HEK293 (cell line): ENCODE results near the gene IGF1R.

Source experiments
- CTCF ChIA-PET: fragments of 350-600 bp; formaldehyde crosslinking; extraction: SDS; loops from one replicate; lab custom pipeline; 2021; ENCODE audit warnings: antibody characterized with exemption; lab: Yijun Ruan, JAX
- POLR2A ChIA-PET: fragments of 300-600 bp; formaldehyde crosslinking; extraction: SDS; loops from one replicate; lab custom pipeline; 2020; ENCODE audit warnings: antibody characterized with exemption, inconsistent platforms; lab: Yijun Ruan, JAX
- H3K27ac ChIP-seq: fragments of 200-500 bp; sonication (Bioruptor generic); 2 replicates; pipeline ENCODE4 v1.5.1; 2014; ENCODE audit warnings: low read depth, low read length, control low read depth, inconsistent platforms; ENCODE audit errors: extremely low read depth
- H3K36me3 ChIP-seq, 2 experiments: fragments of 200-500 bp in 1 of 2; sonication (Bioruptor generic) in 1 of 2; 1 replicate in 1 of 2; 2 replicates in 1 of 2; pipeline ENCODE4 v1.5.1; 2014 to 2017; ENCODE audit warnings: inconsistent platforms in 2 of 2, low read length in 2 of 2; ENCODE audit not compliant: control insufficient read depth in 2 of 2, insufficient read depth in 1 of 2
- H3K4me1 ChIP-seq: fragments of 200-500 bp; sonication (Bioruptor generic); 2 replicates; pipeline ENCODE4 v1.5.1; 2014; ENCODE audit warnings: mild to moderate bottlenecking, low read length, inconsistent platforms; ENCODE audit not compliant: control insufficient read depth, insufficient read depth
- H3K4me3 ChIP-seq: 2 replicates; pipeline ENCODE4 v1.5.1; 2011; ENCODE audit warnings: low read depth, mild to moderate bottlenecking, control low read depth, low read length, moderate library complexity
- H3K9me3 ChIP-seq: fragments of 200-500 bp; sonication (Bioruptor generic); 2 replicates; pipeline ENCODE4 v1.5.1; 2014; ENCODE audit warnings: low read depth, low read length, inconsistent platforms; ENCODE audit not compliant: control insufficient read depth, insufficient read depth
- EGR2 ChIP-seq: fragments of 450-650 bp; formaldehyde crosslinking; IDR thresholded peaks from 2 replicates; pipeline ENCODE4 v1.5.1; 2016; ENCODE audit warnings: low read depth, missing biosample characterization, missing genetic modification characterization
- KLF1 ChIP-seq: fragments of 450-650 bp; formaldehyde crosslinking; IDR thresholded peaks from 2 replicates; pipeline ENCODE4 v1.5.1; 2016; ENCODE audit warnings: missing biosample characterization, missing genetic modification characterization
- MYNN ChIP-seq: fragments of 450-650 bp; formaldehyde crosslinking; IDR thresholded peaks from 2 replicates; pipeline ENCODE4 v1.5.1; 2016; ENCODE audit warnings: missing biosample characterization, missing genetic modification characterization, borderline replicate concordance
- MZF1 ChIP-seq: fragments of 450-650 bp; formaldehyde crosslinking; IDR thresholded peaks from 2 replicates; pipeline ENCODE4 v1.5.1; 2017; ENCODE audit warnings: missing biosample characterization, missing genetic modification characterization, borderline replicate concordance
- OSR2 ChIP-seq: fragments of 450-650 bp; formaldehyde crosslinking; IDR thresholded peaks from 2 replicates; pipeline ENCODE4 v1.5.1; 2016; ENCODE audit warnings: missing biosample characterization, missing genetic modification characterization
- REPIN1 ChIP-seq: fragments of 450-650 bp; formaldehyde crosslinking; IDR thresholded peaks from 2 replicates; pipeline ENCODE4 v1.5.1; 2017; ENCODE audit warnings: missing biosample characterization, missing genetic modification characterization, low read depth
- SP3 ChIP-seq: fragments of 450-650 bp; formaldehyde crosslinking; IDR thresholded peaks from 2 replicates; pipeline ENCODE4 v1.5.1; 2016; ENCODE audit warnings: missing biosample characterization, missing genetic modification characterization
- TRIM28 ChIP-seq: IDR thresholded peaks from 2 replicates; pipeline ENCODE4 v1.6.1; 2011; ENCODE audit warnings: low read length, control low read depth, borderline replicate concordance
- ZBTB44 ChIP-seq: fragments of 450-650 bp; IDR thresholded peaks from 2 replicates; pipeline ENCODE4 v1.5.1; 2018; ENCODE audit warnings: missing biosample characterization, mild to moderate bottlenecking, missing genetic modification characterization
- ZBTB6 ChIP-seq: fragments of 450-650 bp; formaldehyde crosslinking; IDR thresholded peaks from 2 replicates; pipeline ENCODE4 v1.5.1; 2017; ENCODE audit warnings: missing biosample characterization, missing genetic modification characterization
- ZNF132 ChIP-seq: fragments of 450-650 bp; formaldehyde crosslinking; IDR thresholded peaks from 2 replicates; pipeline ENCODE4 v1.5.1; 2017; ENCODE audit warnings: missing biosample characterization, missing genetic modification characterization, borderline replicate concordance
- ZNF169 ChIP-seq: fragments of 450-650 bp; formaldehyde crosslinking; IDR thresholded peaks from 2 replicates; pipeline ENCODE4 v1.5.1; 2016; ENCODE audit warnings: missing biosample characterization, missing genetic modification characterization
- ZNF175 ChIP-seq: fragments of 450-650 bp; formaldehyde crosslinking; IDR thresholded peaks from 2 replicates; pipeline ENCODE4 v1.5.1; 2016; ENCODE audit warnings: missing biosample characterization, missing genetic modification characterization
- ZNF23 ChIP-seq: fragments of 450-650 bp; formaldehyde crosslinking; IDR thresholded peaks from 2 replicates; pipeline ENCODE4 v1.5.1; 2016; ENCODE audit warnings: missing biosample characterization, missing genetic modification characterization, borderline replicate concordance
- ZNF48 ChIP-seq: fragments of 450-650 bp; formaldehyde crosslinking; IDR thresholded peaks from 2 replicates; pipeline ENCODE4 v1.5.1; 2016; ENCODE audit warnings: missing biosample characterization, missing genetic modification characterization
- ZNF677 ChIP-seq: fragments of 450-650 bp; IDR thresholded peaks from 2 replicates; pipeline ENCODE4 v1.5.0; 2018; ENCODE audit warnings: missing biosample characterization, mild to moderate bottlenecking, missing genetic modification characterization, moderate library complexity
- ZNF785 ChIP-seq: fragments of 450-650 bp; formaldehyde crosslinking; IDR thresholded peaks from 2 replicates; pipeline ENCODE4 v1.5.1; 2016; ENCODE audit warnings: missing biosample characterization, missing genetic modification characterization
- ZNF792 ChIP-seq: fragments of 450-650 bp; formaldehyde crosslinking; IDR thresholded peaks from 2 replicates; pipeline ENCODE4 v1.5.1; 2016; ENCODE audit warnings: missing biosample characterization, missing genetic modification characterization
- ZNF843 ChIP-seq: fragments of 450-650 bp; formaldehyde crosslinking; IDR thresholded peaks from 2 replicates; pipeline ENCODE4 v1.5.1; 2016; ENCODE audit warnings: missing biosample characterization, missing genetic modification characterization
- TF ChIP-seq, protein P1 (sequence below): fragments of 450-650 bp; formaldehyde crosslinking; IDR thresholded peaks from 2 replicates; pipeline ENCODE4 v1.5.1; 2016; ENCODE audit warnings: missing biosample characterization, missing genetic modification characterization
- TF ChIP-seq, protein P2 (sequence below): fragments of 450-650 bp; formaldehyde crosslinking; IDR thresholded peaks from 2 replicates; pipeline ENCODE4 v1.5.1; 2017; ENCODE audit warnings: missing biosample characterization, missing genetic modification characterization
- TF ChIP-seq, protein P3 (sequence below): fragments of 450-650 bp; formaldehyde crosslinking; IDR thresholded peaks from 2 replicates; pipeline ENCODE4 v1.5.1; 2016; ENCODE audit warnings: missing biosample characterization, missing genetic modification characterization

Gene IGF1R

DNA sequence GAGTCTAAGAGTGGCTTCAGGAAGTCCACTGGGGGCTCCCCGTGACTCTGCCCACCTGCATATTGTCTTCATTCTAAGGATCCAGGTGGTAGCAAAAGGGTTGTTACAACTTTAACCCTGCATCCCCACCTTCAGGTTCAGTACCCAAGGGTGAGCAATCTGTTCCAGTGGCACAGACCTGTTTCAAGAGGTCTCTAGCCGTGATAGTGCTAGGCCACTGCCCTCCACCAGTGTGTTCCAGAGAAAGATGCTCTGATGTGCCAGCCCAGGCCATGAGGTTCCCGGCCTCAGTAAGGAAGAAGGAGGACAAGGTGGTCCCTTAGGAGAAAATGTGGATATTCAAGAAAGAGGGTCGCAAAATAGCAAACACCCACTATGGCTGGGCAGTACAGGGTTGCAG lies 87.0 kb downstream of the IGF1R start:
- POLR2A ChIA-PET = no interaction called here
- TF ChIP-seq ZBTB44 = no peak
- TF ChIP-seq, all 188 proteins: peak for 0
- Histone ChIP-seq H3K27ac (no peak overlapping the region), H3K9me3 (no peaks in the 10 kb centered on the region), H3K4me1 (peaks cover 18% of the 10 kb centered on the region), H3K36me3 (no peaks in the 10 kb centered on the region), H3K4me3 (no peak overlapping the region)
- CTCF ChIA-PET = no interaction called here

DNA sequence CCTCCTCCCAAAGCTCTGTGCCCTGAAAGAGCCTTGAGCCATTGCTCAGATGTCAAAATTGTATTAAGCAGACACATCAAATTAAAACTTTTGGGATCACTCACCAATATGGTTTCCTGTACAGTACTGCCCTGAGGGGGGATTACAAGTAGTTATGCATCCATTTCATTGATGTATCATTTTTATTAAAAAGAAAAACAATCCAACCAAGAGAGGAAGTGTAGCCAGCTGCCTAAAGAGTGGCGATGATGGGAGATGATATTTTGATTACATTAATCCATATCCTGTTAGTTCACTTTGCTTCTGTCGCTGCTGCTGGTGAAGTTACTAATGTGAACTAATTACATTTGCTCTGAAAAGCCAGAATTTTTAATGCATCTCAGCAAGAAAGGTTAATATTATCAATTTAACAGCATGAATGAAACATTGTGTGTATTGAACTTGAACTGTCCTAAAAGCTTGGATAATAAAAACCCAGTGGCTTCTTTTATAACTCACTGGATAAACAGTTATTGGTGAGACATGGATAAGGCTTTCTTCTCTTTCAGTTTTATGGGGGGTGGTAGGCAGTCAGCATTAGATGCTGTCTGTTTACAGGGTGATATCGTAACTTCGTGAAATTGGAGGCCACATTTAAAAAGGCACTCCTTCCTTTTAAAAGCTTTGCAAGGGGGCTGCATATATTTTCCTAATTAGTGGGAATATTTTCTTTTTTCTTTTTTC lies 87.7 kb downstream of the IGF1R start:
- H3K36me3 ChIP-seq = no peaks in the 10 kb centered on the region
- no peak overlapping the region for H3K4me3 ChIP-seq
- peak; percentile 28; the same call in 1 of the 2 replicates for TF ChIP-seq ZNF792 (tag by site-specific recombination)
- TF ChIP-seq, protein P1, sequence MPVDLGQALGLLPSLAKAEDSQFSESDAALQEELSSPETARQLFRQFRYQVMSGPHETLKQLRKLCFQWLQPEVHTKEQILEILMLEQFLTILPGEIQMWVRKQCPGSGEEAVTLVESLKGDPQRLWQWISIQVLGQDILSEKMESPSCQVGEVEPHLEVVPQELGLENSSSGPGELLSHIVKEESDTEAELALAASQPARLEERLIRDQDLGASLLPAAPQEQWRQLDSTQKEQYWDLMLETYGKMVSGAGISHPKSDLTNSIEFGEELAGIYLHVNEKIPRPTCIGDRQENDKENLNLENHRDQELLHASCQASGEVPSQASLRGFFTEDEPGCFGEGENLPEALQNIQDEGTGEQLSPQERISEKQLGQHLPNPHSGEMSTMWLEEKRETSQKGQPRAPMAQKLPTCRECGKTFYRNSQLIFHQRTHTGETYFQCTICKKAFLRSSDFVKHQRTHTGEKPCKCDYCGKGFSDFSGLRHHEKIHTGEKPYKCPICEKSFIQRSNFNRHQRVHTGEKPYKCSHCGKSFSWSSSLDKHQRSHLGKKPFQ (tag by site-specific recombination) = no peak
- TF ChIP-seq, protein P2, sequence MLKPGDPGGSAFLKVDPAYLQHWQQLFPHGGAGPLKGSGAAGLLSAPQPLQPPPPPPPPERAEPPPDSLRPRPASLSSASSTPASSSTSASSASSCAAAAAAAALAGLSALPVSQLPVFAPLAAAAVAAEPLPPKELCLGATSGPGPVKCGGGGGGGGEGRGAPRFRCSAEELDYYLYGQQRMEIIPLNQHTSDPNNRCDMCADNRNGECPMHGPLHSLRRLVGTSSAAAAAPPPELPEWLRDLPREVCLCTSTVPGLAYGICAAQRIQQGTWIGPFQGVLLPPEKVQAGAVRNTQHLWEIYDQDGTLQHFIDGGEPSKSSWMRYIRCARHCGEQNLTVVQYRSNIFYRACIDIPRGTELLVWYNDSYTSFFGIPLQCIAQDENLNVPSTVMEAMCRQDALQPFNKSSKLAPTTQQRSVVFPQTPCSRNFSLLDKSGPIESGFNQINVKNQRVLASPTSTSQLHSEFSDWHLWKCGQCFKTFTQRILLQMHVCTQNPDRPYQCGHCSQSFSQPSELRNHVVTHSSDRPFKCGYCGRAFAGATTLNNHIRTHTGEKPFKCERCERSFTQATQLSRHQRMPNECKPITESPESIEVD = peak; percentile 20; the same call in 1 of the 2 replicates
- TF ChIP-seq KLF1 (tag by site-specific recombination) = no peak
- TF ChIP-seq MZF1 (tag by site-specific recombination) = peak; percentile 33; the same call in 1 of the 2 replicates
- TF ChIP-seq TRIM28 = no peak
- TF ChIP-seq OSR2 (tag by site-specific recombination) = peak; percentile 21; the same call in 1 of the 2 replicates
- peaks cover 18% of the 10 kb centered on the region for H3K4me1 ChIP-seq
- no peak overlapping the region for H3K27ac ChIP-seq
- ChIA-PET CTCF (no interaction called here), POLR2A (no interaction called here)
- H3K9me3 ChIP-seq = no peaks in the 10 kb centered on the region

DNA sequence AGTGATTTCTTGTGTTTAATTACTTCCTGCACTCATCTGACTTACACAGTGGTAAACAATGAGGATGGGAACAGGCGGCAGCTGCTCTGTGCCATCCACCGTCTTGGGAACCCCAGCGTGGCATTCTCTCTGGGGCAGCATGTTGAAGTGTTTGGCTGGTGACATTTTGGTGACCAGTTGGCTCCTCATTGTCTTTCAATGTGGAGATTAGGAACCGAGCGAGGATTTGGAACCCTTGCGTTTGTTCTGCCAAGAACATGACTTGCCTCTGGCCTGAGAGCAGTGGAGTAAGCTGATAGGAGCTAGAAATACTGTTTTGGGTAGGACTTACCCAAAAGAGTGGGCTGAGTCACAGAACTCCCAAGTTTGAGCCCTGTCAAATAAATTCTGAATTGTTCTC lies 88.8 kb downstream of the IGF1R start:
- ChIA-PET CTCF (interaction anchor here (0.6 to 0.7 kb wide), 2 partner anchors 110 to 249 kb away, joined by 3 read pairs; no protein-coding TSS in a partner anchor), POLR2A (no interaction called here)
- Histone ChIP-seq H3K36me3 (no peaks in the 10 kb centered on the region), H3K4me3 (no peak overlapping the region), H3K4me1 (peaks cover 18% of the 10 kb centered on the region), H3K9me3 (no peaks in the 10 kb centered on the region), H3K27ac (no peak overlapping the region)
- TF ChIP-seq SP3 (tag by site-specific recombination) (no peak), REPIN1 (tag by site-specific recombination) (no peak), ZNF677 (tag by site-specific recombination) (no peak), ZNF132 (tag by site-specific recombination) (no peak), MYNN (tag by site-specific recombination) (no peak), ZNF175 (tag by site-specific recombination) (no peak), ZNF23 (tag by site-specific recombination) (no peak), ZNF48 (tag by site-specific recombination) (no peak), ZNF169 (no peak), EGR2 (tag by site-specific recombination) (no peak), ZBTB6 (tag by site-specific recombination) (no peak), ZNF785 (no peak), ZNF843 (tag by site-specific recombination) (no peak)
- TF ChIP-seq, protein P3, sequence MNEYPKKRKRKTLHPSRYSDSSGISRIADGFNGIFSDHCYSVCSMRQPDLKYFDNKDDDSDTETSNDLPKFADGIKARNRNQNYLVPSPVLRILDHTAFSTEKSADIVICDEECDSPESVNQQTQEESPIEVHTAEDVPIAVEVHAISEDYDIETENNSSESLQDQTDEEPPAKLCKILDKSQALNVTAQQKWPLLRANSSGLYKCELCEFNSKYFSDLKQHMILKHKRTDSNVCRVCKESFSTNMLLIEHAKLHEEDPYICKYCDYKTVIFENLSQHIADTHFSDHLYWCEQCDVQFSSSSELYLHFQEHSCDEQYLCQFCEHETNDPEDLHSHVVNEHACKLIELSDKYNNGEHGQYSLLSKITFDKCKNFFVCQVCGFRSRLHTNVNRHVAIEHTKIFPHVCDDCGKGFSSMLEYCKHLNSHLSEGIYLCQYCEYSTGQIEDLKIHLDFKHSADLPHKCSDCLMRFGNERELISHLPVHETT (tag by site-specific recombination) = no peak
- TF ChIP-seq, protein P2 = no peak
